Measurements from ENCODE around the gene BICC1.
"Not testable (repeated sequence)": the region's sequence is repeated elsewhere in the genome, so short reads cannot be mapped to it uniquely, and the experiment has no call there.

BICC1 gene

GRCh38 chr10:58570307-58570723, 57.6 kb downstream of the BICC1 start:
- no peak for DNase-seq

DNA sequence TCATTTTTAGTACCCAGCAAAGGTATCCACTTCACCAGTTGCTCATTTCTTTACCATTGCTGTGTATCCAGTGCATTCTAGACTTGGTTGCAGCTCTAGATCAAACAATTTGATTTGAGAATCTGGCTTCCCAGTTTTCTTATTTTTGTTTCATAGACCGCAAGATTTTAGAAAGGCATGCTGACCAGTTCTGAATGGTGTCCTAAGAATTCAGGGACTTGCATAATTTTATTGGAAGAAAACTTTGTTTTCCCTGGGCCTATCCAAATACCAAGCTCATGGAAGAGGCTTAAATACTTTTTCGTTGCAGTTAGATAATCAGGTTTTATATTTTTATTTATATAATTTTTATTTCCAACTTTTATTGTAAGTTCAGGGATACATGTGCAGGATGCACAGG, 58.3 kb downstream of the BICC1 start:
- no peak for DNase-seq

DNA sequence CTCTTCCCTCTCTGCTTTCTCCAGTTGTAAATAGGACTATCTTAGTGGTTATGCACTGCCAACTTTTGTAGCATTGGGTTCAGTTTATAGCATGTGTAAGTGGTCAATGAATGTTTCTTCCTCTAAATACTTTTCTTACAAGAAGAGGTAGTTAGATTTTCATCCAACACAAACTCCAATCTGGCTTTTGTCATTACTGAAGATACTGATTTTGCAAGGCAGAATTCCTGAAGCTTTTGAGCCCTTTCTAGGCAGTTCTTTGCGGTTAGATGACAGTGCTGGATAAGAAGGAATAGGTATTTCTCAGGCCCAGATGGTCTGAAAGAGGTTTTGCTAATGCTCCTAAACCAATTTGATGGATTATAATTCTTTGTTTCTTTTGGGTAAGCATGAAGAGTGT, 60.5 kb downstream of the BICC1 start:
- no peak for DNase-seq

DNA sequence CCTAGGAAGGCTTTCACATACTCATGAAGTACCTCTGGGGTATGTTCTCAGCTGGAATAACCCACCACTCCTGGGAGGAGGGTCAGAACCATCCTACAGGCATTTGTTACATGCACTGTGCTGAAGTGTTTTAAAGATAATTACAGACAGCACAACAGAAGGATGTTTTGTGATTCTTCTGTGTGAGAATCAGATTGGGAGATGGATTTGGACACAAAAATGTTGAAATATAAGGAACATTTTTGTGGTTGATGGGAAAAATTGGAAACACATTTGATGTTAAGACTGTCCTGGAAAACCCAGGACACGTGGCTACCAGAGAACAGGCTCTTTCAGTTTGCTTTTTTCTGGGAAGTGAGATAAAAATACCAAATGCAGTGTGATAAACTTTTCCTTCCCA, 61.4 kb downstream of the BICC1 start:
- DNase-seq, result no peak

DNA sequence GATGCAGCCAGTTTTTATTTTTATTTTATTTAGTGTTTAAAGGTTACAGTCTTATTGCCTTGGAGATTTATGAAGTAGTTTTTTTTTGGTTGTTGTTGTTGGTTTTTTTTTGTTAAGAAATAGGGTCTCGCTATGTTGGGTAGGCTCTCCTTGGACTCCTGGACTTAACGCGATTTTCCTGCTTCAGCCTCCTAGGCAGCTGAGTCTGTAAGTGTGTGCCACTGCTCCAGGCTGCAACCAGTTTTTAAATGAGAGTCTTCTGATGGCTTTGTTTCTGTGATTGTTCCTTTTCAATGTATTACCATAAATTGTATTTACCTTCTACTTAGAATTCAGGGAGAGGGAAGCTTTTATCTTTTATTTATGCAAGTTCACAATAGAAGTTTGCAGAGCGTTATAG, 62.8 kb downstream of the BICC1 start:
- DNase-seq, result no peak

DNA sequence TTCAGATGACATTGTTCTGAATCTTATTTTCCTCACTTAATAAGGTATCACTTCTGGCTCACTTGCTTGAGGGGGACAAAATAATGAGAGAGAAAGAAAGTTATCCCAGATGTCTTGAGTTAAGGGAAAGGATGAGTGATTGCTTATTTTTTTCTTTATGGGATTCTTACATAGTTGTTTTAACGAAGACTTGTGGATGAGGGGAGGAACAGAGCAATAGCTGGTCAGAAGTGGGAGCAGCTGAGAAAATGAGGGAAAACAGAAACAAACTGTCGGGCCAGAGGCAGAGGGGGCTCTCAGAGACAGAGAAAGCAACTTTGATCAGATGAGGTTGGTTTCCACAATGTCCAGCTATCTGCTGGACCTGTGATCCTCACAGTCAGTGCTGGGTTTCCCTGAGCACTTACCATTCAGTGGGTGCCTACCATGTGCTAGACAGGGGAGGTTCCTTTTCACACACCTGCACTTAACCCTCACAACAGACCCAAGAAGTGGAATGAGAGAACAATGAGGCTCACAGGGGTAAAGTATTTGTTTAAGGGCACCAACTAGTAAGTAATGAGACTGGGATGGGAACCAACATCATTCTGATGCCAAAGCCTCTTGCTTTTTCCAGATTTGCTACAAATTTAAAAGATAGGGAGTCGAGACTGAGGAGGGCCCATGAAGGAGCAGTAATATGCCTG, 64.2 kb downstream of the BICC1 start:
- no peak for DNase-seq

GRCh38 chr10:58577437-58577777, 64.7 kb downstream of the BICC1 start:
- no peak for DNase-seq

GRCh38 chr10:58578366-58578765, 65.7 kb downstream of the BICC1 start:
- no peak for DNase-seq

- DNase-seq, result no peak
Observed at GRCh38 chr10:58579011-58579655, 66.5 kb downstream of the BICC1 start.

DNA sequence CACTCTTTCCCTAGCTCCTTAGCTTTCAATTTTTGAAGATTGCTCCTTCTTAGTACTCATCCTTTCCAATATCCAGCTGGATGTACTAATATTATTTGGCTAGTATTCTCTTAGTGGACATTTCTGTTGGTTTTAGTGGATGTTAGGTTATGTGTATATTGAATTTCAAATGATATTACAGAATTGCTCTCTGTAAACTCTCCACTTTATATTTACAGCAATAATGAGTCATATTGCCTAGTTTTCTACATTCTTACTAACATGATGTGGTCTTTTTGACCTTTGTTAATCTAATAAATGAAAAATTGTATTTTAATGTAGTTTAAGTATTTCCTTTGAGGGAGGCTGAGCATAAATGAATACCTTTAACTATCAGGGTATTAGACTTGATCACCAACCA, 69.4 kb downstream of the BICC1 start:
- no peak for DNase-seq

DNA sequence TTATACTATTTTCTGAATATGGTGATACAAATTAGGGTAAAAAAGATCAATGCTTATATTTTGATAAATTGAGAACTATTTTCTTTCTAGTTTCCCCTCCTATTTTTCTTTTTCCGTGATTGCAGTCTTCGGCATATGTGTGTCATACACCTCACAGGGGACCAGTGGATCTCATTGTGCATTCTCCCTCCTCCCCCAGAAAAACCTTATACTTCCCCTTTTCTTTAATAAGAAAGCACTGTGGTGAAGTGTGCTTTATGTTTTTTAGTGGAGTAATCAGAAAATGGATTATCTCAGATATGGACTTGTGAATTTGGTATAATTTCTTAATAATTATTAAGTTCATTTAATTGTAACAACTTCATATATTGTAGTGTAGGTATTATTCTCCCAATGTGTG, 72.8 kb downstream of the BICC1 start:
- DNase-seq, result no peak

- no peak for DNase-seq
Observed at GRCh38 chr10:58586282-58587245, 73.9 kb downstream of the BICC1 start.

- DNase-seq, result no peak
Observed at GRCh38 chr10:58587676-58588075, 75.0 kb downstream of the BICC1 start.

GRCh38 chr10:58588673-58589265, 76.1 kb downstream of the BICC1 start:
- DNase-seq, result no peak

- DNase-seq, result no peak
Observed at GRCh38 chr10:58590152-58590840, 77.6 kb downstream of the BICC1 start.

GRCh38 chr10:58590924-58591323, 78.3 kb downstream of the BICC1 start:
- DNase-seq, result no peak

GRCh38 chr10:58593008-58593407, 80.3 kb downstream of the BICC1 start:
- DNase-seq, result no peak

GRCh38 chr10:58597211-58597610, 84.5 kb downstream of the BICC1 start:
- DNase-seq, result not testable (repeated sequence)

- DNase-seq, result no peak
Observed at GRCh38 chr10:58599927-58600553, 87.4 kb downstream of the BICC1 start.

GRCh38 chr10:58608351-58608750, 95.7 kb downstream of the BICC1 start:
- no peak for DNase-seq

DNA sequence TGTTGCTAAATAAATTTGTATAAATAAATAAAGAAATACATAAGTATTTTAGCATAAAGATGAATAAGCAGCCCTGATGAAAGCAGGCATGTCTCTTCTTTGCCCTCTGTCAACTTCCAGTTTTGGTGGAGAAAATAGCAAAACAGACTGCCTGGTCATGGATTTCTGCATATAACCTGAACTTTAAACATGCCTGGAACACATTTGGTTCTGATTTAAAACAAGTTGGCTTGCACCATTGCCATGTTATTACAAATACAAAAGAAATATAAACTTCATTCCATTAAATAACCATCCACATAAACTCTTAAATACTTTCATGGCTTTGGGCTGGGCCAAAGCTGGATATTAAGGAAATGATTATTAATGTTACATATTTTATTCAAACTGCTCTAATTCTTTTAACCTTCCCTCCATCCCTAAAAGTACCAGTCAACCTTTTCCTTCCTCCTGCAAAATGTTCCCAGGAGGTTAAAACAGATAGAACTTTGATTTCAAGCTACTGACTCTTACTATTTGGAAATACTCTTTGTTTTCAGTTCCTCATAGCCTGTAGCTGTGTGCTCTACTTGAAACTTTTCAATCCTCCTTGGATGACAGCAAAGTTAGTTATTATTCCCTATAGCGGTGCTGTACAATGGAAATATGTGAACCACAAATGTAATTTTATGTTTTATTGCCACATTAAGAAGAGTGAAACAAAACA, 96.3 kb downstream of the BICC1 start:
- DNase-seq, result no peak
